HCT116 (cell line): ENCODE measurements around the gene BCAN. TPM values are rescaled to one million over a fixed set of nuclear protein-coding genes. Genes with fewer than 3 reads are reported as not detected.

Experiments used
- ATAC-seq: fragments of 200-7000 bp; cut with Tn5 transposase; 2 replicates; pipeline ENCODE4 v1.9.1; 2020; ENCODE audit warnings: mild to moderate bottlenecking, moderate library complexity
- BruUV-seq: library from RNA; stranded (reverse); fragments of 400-500 nt; replicated peaks from 2 replicates; lab custom pipeline; 2021; lab: Mats Ljungman, UMichigan
- CTCF ChIA-PET: fragments of 300-600 bp; sonication (Branson Sonifier 250); formaldehyde crosslinking; loops from one replicate; lab custom pipeline; 2021; ENCODE audit warnings: antibody characterized with exemption; lab: Charles Lee
- POLR2A ChIA-PET: fragments of 300-600, 350-600 bp; sonication (Branson Sonifier 250); formaldehyde crosslinking; loops from one replicate; lab custom pipeline; 2021; ENCODE audit warnings: antibody characterized with exemption; lab: Charles Lee
- RAD21 ChIA-PET, 2 experiments: fragments of 300-600 bp; sonication (Branson Sonifier 250); formaldehyde crosslinking; loops; one replicate each; lab custom pipeline; 2023; ENCODE audit warnings: low total read pairs in 2 of 2; ENCODE audit not compliant: uncharacterized antibody in 2 of 2, unreplicated experiment in 2 of 2, low non-redundant PET in 1 of 2; lab: Charles Lee
- DNase-seq: peaks from one replicate; pipeline ENCODE4 v3.0.0-alpha.2; 2010; ENCODE audit warnings: low read depth, low spot score
- H2AFZ ChIP-seq: fragments of 200-600 bp; shearing (Covaris generic), sonication (generic); 2 replicates; pipeline ENCODE4 v1.6.1; 2017; ENCODE audit warnings: low read depth, mixed run types, mixed read lengths, antibody characterized with exemption, low read length; ENCODE audit not compliant: poor library complexity, severe bottlenecking
- H3K27ac ChIP-seq: 2 replicates; pipeline ENCODE4 v1.5.1; 2012; ENCODE audit warnings: low read depth, low read length
- H3K27me3 ChIP-seq: fragments of 200-600 bp; sonication (generic); 2 replicates; pipeline ENCODE4 v1.6.1; 2016; ENCODE audit warnings: mixed run types, low read length, mixed read lengths; ENCODE audit not compliant: insufficient read depth
- H3K36me3 ChIP-seq, 2 experiments: fragments of 200-500 bp in 1 of 2; fragments of 200-600 bp in 1 of 2; sonication (Bioruptor generic) in 1 of 2; sonication (generic) in 1 of 2; 2 replicates each; pipeline versions ENCODE4 v1.5.1 to v1.6.1; 2014 to 2016; ENCODE audit warnings: low read length in 2 of 2, inconsistent platforms in 1 of 2, mixed read lengths in 1 of 2, mixed run types in 1 of 2; ENCODE audit not compliant: insufficient read depth in 2 of 2, control insufficient read depth in 1 of 2
- H3K4me1 ChIP-seq, 2 experiments: fragments of 200-600 bp in 1 of 2; sonication (generic) in 1 of 2; 2 replicates each; pipeline versions ENCODE4 v1.5.1 to v1.6.1; 2012 to 2017; ENCODE audit warnings: low read length in 2 of 2, inconsistent platforms in 1 of 2, mild to moderate bottlenecking in 1 of 2, mixed read lengths in 1 of 2, mixed run types in 1 of 2, moderate library complexity in 1 of 2; ENCODE audit not compliant: insufficient read depth in 2 of 2, control insufficient read depth in 1 of 2
- H3K4me2 ChIP-seq: fragments of 200-600 bp; sonication (generic); 2 replicates; pipeline ENCODE4 v1.6.1; 2017; ENCODE audit warnings: mixed run types, low read length, mixed read lengths
- H3K4me3 ChIP-seq, 2 experiments: fragments of 200-600 bp in 1 of 2; sonication (generic) in 1 of 2; replicated peaks in 1 of 2; 2 replicates each; pipeline ENCODE4 v1.5.1; 2011 to 2016; ENCODE audit warnings: low read length in 2 of 2, control low read depth in 1 of 2, low read depth in 1 of 2, mild to moderate bottlenecking in 1 of 2, mixed read lengths in 1 of 2, mixed run types in 1 of 2
- H3K79me2 ChIP-seq: fragments of 200-600 bp; sonication (generic); 2 replicates; pipeline ENCODE4 v1.6.1; 2017; ENCODE audit warnings: mild to moderate bottlenecking, mixed run types, low read length, moderate library complexity, mixed read lengths; ENCODE audit not compliant: insufficient read depth
- H3K9ac ChIP-seq: fragments of 200-600 bp; sonication (generic); 2 replicates; pipeline ENCODE4 v1.6.1; 2016; ENCODE audit warnings: low read length, mixed read lengths
- H3K9me2 ChIP-seq: fragments of 200-600 bp; sonication (generic), shearing (Covaris generic); 2 replicates; pipeline ENCODE4 v1.6.1; 2017; ENCODE audit warnings: mixed run types, mild to moderate bottlenecking, moderate library complexity; ENCODE audit not compliant: insufficient read depth
- H3K9me3 ChIP-seq, 2 experiments: fragments of 200-500 bp in 1 of 2; fragments of 200-600 bp in 1 of 2; sonication (Bioruptor generic) in 1 of 2; sonication (generic) in 1 of 2; 2 replicates each; pipeline ENCODE4 v1.6.1; 2014 to 2017; ENCODE audit warnings: low read length in 2 of 2, mixed read lengths in 2 of 2, inconsistent platforms in 1 of 2, low read depth in 1 of 2, mild to moderate bottlenecking in 1 of 2, mixed run types in 1 of 2, moderate library complexity in 1 of 2; ENCODE audit not compliant: control insufficient read depth in 1 of 2, insufficient read depth in 1 of 2
- H4K20me1 ChIP-seq: fragments of 200-600 bp; sonication (generic), shearing (Covaris generic); 2 replicates; pipeline ENCODE4 v1.6.1; 2017; ENCODE audit warnings: mixed run types, mild to moderate bottlenecking, moderate library complexity; ENCODE audit not compliant: insufficient read depth
- CBX3 ChIP-seq: IDR thresholded peaks from 2 replicates; pipeline ENCODE4 v1.6.1; 2012; ENCODE audit warnings: low read depth
- RAD21 ChIP-seq: IDR thresholded peaks from 2 replicates; pipeline ENCODE4 v1.6.1; 2012; ENCODE audit warnings: low read depth, mild to moderate bottlenecking
- SP1 ChIP-seq: IDR thresholded peaks from 2 replicates; pipeline ENCODE4 v1.6.1; 2012; ENCODE audit warnings: low read depth
- intact Hi-C: fragments of 100-400 bp; cut with micrococcal nuclease; formaldehyde crosslinking; loops from 2 replicates; pipeline ENCODE4 v1.10.0; 2022
- total RNA-seq: library from RNA; stranded (reverse); gene quantifications from one replicate; pipeline ENCODE4 v1.2.1, GENCODE V29; 2021; ENCODE audit not compliant: unreplicated experiment
- TF ChIP-seq, protein P1 (sequence below): IDR thresholded peaks from 2 replicates; pipeline ENCODE4 v1.6.1; 2012; ENCODE audit warnings: low read depth
- TF ChIP-seq, protein P2 (sequence below), 3 experiments: fragments of 200-600 bp in 1 of 3; sonication (generic) in 1 of 3; IDR thresholded peaks in 2 of 3; conservative IDR thresholded peaks in 1 of 3; 2 replicates each; pipeline ENCODE4 v1.5.1; 2012 to 2017; ENCODE audit warnings: low read depth in 2 of 3, low read length in 2 of 3, antibody characterized with exemption in 1 of 3, borderline replicate concordance in 1 of 3, control low read depth in 1 of 3, mild to moderate bottlenecking in 1 of 3, mixed read lengths in 1 of 3, mixed run types in 1 of 3, moderate library complexity in 1 of 3; ENCODE audit not compliant: insufficient read depth in 1 of 3

Gene BCAN
- total RNA-seq, 1 experiment from 2014 or later = not detected

DNA sequence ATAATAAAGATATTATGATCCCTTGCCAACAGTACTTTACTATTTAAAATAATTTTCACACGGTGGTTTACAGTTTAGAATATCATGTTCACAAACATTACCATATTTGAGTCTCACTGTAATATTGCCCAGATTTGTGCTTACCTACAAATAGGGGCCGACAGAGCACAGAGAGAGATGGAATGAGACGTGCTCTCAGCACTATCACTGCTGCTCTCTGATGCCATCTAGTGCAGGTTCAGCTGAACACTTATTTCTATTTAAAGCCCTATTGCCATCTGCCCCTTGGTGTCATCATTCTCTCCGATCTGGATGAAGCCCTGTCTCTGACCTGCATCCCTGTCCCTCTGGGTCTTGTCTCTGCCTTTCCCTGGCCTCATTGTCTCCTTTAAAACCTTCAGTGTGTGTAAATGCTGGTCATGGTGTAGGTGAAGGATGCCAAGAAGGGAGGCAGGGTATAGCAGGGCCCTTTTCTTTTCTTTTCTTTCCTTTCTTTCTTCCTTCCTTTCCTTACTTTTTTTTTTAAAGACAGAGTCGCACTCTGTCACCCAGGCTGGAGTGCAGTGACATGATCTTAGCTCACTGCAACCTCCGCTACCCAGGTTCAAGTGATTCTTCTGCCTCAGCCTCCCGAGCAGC is 33.8 kb upstream of the BCAN start:
- POLR2A ChIA-PET = interaction anchor here (1.0 to 1.1 kb wide), 2 partner anchors 53 to 151 kb away, joined by 3 to 4 read pairs; no protein-coding TSS in a partner anchor
- Histone ChIP-seq H3K36me3 (no peaks in the 10 kb centered on the region), H3K27me3 (no peaks in the 10 kb centered on the region), H3K4me1 (peaks cover under 1 to 17% of the 10 kb centered on the region in 2 experiments; a peak in 3 of 4 replicates), H3K9ac (no peak overlapping the region), H3K9me3 (no peaks in the 10 kb centered on the region), H4K20me1 (no peaks in the 10 kb centered on the region), H3K79me2 (no peaks in the 10 kb centered on the region), H3K4me2 (peak overlapping the region; percentile 6; the same call in 1 of the 2 replicates), H3K9me2 (no peaks in the 10 kb centered on the region), H2AFZ (peak overlapping the region; percentile 48), H3K4me3 (no peak overlapping the region), H3K27ac (no peak overlapping the region)
- intact Hi-C loops = loop anchor here (1.0 to 2.0 kb wide), 4 partner anchors 24 to 225 kb away; no protein-coding TSS in a partner anchor
- CTCF ChIA-PET = interaction anchor here (0.5 to 1.8 kb wide), 13 partner anchors 9 to 222 kb away, joined by 3 to 19 read pairs (median 4); partner anchors contain the start of genes MEF2D and NAXE
- ATAC-seq = peak; percentile 95
- TF ChIP-seq, protein P1, sequence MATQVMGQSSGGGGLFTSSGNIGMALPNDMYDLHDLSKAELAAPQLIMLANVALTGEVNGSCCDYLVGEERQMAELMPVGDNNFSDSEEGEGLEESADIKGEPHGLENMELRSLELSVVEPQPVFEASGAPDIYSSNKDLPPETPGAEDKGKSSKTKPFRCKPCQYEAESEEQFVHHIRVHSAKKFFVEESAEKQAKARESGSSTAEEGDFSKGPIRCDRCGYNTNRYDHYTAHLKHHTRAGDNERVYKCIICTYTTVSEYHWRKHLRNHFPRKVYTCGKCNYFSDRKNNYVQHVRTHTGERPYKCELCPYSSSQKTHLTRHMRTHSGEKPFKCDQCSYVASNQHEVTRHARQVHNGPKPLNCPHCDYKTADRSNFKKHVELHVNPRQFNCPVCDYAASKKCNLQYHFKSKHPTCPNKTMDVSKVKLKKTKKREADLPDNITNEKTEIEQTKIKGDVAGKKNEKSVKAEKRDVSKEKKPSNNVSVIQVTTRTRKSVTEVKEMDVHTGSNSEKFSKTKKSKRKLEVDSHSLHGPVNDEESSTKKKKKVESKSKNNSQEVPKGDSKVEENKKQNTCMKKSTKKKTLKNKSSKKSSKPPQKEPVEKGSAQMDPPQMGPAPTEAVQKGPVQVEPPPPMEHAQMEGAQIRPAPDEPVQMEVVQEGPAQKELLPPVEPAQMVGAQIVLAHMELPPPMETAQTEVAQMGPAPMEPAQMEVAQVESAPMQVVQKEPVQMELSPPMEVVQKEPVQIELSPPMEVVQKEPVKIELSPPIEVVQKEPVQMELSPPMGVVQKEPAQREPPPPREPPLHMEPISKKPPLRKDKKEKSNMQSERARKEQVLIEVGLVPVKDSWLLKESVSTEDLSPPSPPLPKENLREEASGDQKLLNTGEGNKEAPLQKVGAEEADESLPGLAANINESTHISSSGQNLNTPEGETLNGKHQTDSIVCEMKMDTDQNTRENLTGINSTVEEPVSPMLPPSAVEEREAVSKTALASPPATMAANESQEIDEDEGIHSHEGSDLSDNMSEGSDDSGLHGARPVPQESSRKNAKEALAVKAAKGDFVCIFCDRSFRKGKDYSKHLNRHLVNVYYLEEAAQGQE = no peak
- TF ChIP-seq CBX3 (peak; percentile 56; the same call in 1 of the 2 replicates), RAD21 (peak; percentile 88), SP1 (no peak)
- TF ChIP-seq, protein P2, sequence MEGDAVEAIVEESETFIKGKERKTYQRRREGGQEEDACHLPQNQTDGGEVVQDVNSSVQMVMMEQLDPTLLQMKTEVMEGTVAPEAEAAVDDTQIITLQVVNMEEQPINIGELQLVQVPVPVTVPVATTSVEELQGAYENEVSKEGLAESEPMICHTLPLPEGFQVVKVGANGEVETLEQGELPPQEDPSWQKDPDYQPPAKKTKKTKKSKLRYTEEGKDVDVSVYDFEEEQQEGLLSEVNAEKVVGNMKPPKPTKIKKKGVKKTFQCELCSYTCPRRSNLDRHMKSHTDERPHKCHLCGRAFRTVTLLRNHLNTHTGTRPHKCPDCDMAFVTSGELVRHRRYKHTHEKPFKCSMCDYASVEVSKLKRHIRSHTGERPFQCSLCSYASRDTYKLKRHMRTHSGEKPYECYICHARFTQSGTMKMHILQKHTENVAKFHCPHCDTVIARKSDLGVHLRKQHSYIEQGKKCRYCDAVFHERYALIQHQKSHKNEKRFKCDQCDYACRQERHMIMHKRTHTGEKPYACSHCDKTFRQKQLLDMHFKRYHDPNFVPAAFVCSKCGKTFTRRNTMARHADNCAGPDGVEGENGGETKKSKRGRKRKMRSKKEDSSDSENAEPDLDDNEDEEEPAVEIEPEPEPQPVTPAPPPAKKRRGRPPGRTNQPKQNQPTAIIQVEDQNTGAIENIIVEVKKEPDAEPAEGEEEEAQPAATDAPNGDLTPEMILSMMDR (IDR thresholded peaks at IDR 0.05 in 2 of 3, conservative IDR thresholded peaks at IDR 0.05 in 1 of 3; ENCODE audit: borderline replicate concordance in 1 of 3, insufficient read depth in 1 of 3, low read depth in 2 of 3, low read length in 2 of 3) = peak; percentile 79 to 95 (median 80)
- peak; percentile 66 for DNase-seq
- RAD21 ChIA-PET = interaction anchor here in 1 of 2 experiments (1.0 kb wide), 2 partner anchors 21 to 151 kb away, joined by 3 to 5 read pairs; no protein-coding TSS in a partner anchor
- no TSS peak for BruUV-seq
